Colonic mucosa (tissue), 4 donors: Measurements from ENCODE around the gene PRKCE. TPM values are rescaled to one million over a fixed set of nuclear protein-coding genes. Genes with fewer than 3 reads are reported as not detected.

ENCODE experiments used
- DNase-seq: peaks from one replicate; pipeline ENCODE4 v3.0.0-alpha.2; 2020
- H3K27ac ChIP-seq: fragments of 200-600 bp; one replicate; pipeline ENCODE4 v1.8.0; 2021
- H3K27me3 ChIP-seq: fragments of 200-600 bp; one replicate; pipeline ENCODE4 v1.8.0; 2021
- H3K36me3 ChIP-seq: fragments of 200-600 bp; one replicate; pipeline ENCODE4 v1.8.0; 2021
- H3K4me1 ChIP-seq: fragments of 200-600 bp; one replicate; pipeline ENCODE4 v1.8.0; 2021; ENCODE audit warnings: mild to moderate bottlenecking
- H3K4me3 ChIP-seq: fragments of 200-600 bp; one replicate; pipeline ENCODE4 v1.8.0; 2021
- H3K9ac ChIP-seq, 2 donors: one replicate each; pipeline ENCODE4 v1.7.0; 2013; ENCODE audit warnings: control low read depth in 2 of 2, low read depth in 2 of 2, low read length in 2 of 2
- H3K9me3 ChIP-seq: fragments of 200-600 bp; one replicate; pipeline ENCODE4 v1.8.0; 2021
- CTCF ChIP-seq: fragments of 200-600 bp; IDR thresholded peaks from one replicate; pipeline ENCODE4 v1.8.0; 2022; ENCODE audit warnings: antibody characterized with exemption, mild to moderate bottlenecking
- intact Hi-C: fragments of 100-400 bp; cut with DNase I; formaldehyde crosslinking; loops from one replicate; pipeline ENCODE4 v1.14.1; 2022
- total RNA-seq, 2 donors: library from RNA; stranded (reverse); fragmentation: NEBNext Ultra II Directional in 1 of 2; extraction: Animal tissue kit (Norgen Biotek cat#: 25700) in 1 of 2; gene quantifications; one replicate each; pipeline ENCODE4 v1.2.1, GENCODE V29; 2021
- donor health status: healthy.
- donor health status: DM: no; HTN: no; CAD: no.
- donor health status: DM: no; HTN: no; CAD: no.

Gene PRKCE
- total RNA-seq, 2 donors from 2014 or later: 17.5 to 25.8 TPM

GRCh38 chr2:45625824-45626223, 25.7 kb upstream of the PRKCE start:
- Histone ChIP-seq H3K36me3 (no peaks in the 10 kb centered on the region), H3K27ac (no peak overlapping the region), H3K27me3 (no peaks in the 10 kb centered on the region), H3K4me3 (no peak overlapping the region), H3K9me3 (no peaks in the 10 kb centered on the region), H3K9ac (no peak overlapping the region), H3K4me1 (no peaks in the 10 kb centered on the region)
- no peak for DNase-seq
- intact Hi-C loops: no loop called here
- no peak for TF ChIP-seq CTCF

GRCh38 chr2:45626387-45627221, 24.9 kb upstream of the PRKCE start:
- no peak for TF ChIP-seq CTCF
- H3K9ac ChIP-seq: no peak overlapping the region
- intact Hi-C loops: no loop called here
- H3K27me3 ChIP-seq: no peaks in the 10 kb centered on the region
- no peaks in the 10 kb centered on the region for H3K4me1 ChIP-seq
- no peak overlapping the region for H3K27ac ChIP-seq
- no peak for DNase-seq
- no peaks in the 10 kb centered on the region for H3K9me3 ChIP-seq
- no peaks in the 10 kb centered on the region for H3K36me3 ChIP-seq
- no peak overlapping the region for H3K4me3 ChIP-seq

- no peak overlapping the region for H3K4me3 ChIP-seq
- no peaks in the 10 kb centered on the region for H3K27me3 ChIP-seq
- DNase-seq: no peak
- H3K4me1 ChIP-seq: no peaks in the 10 kb centered on the region
- H3K27ac ChIP-seq: no peak overlapping the region
- TF ChIP-seq CTCF: no peak
- H3K36me3 ChIP-seq: no peaks in the 10 kb centered on the region
- no peak overlapping the region for H3K9ac ChIP-seq
- H3K9me3 ChIP-seq: no peaks in the 10 kb centered on the region
- intact Hi-C loops: no loop called here
Measured at GRCh38 chr2:45627911-45628310, 23.6 kb upstream of the PRKCE start.

- Histone ChIP-seq H3K9me3 (no peaks in the 10 kb centered on the region), H3K36me3 (no peaks in the 10 kb centered on the region), H3K9ac (no peak overlapping the region), H3K27ac (no peak overlapping the region), H3K4me3 (no peak overlapping the region), H3K4me1 (no peaks in the 10 kb centered on the region), H3K27me3 (no peaks in the 10 kb centered on the region)
- TF ChIP-seq CTCF: no peak
- intact Hi-C loops: no loop called here
- DNase-seq: no peak
Measured at GRCh38 chr2:45629971-45630370, 21.5 kb upstream of the PRKCE start.

GRCh38 chr2:45631319-45631718, 20.2 kb upstream of the PRKCE start:
- no peak for TF ChIP-seq CTCF
- H3K4me1 ChIP-seq: no peaks in the 10 kb centered on the region
- DNase-seq: no peak
- H3K4me3 ChIP-seq: no peak overlapping the region
- H3K9ac ChIP-seq: no peak overlapping the region
- H3K27me3 ChIP-seq: no peaks in the 10 kb centered on the region
- no peaks in the 10 kb centered on the region for H3K36me3 ChIP-seq
- intact Hi-C loops: no loop called here
- H3K27ac ChIP-seq: no peak overlapping the region
- no peaks in the 10 kb centered on the region for H3K9me3 ChIP-seq
